Fibroblast of lung (primary cell): ENCODE data around the gene MT1X.

ENCODE experiments used
- EZH2 ChIP-seq: IDR thresholded peaks from 2 replicates; pipeline ENCODE4 v1.5.1; 2012; ENCODE audit warnings: low read length, control low read depth, mild to moderate bottlenecking; ENCODE audit errors: missing control alignments
- TF ChIP-seq, protein P1 (sequence below), 2 donors: IDR thresholded peaks in 1 of 2; conservative IDR thresholded peaks in 1 of 2; 1 replicate in 1 of 2; 2 replicates in 1 of 2; pipeline ENCODE4 v1.5.1; 2011 to 2012; ENCODE audit warnings: low read length in 2 of 2, control low read depth in 1 of 2, inconsistent platforms in 1 of 2, low read depth in 1 of 2, mild to moderate bottlenecking in 1 of 2

DNA sequence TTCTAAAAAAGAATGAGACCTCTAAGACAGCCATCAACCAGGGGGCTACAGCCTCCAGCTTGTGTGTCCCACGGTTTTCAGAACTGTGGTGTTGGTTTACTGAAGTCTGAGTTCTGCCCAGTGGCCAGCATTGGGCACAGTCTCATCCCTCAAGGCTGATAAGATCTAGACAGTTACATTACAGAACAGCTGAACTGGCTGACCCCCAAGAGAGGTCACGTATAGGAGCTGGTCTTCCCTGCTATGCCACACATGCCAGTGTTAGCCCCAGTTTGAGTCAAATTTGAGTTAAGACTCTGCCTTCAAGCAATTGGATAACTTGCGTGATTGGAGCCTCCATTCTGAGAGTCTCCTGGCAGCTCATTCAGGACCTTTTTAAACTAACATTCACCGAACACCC, 32.9 kb downstream of the MT1X start:
- TF ChIP-seq EZH2: no peak
- TF ChIP-seq, protein P1, sequence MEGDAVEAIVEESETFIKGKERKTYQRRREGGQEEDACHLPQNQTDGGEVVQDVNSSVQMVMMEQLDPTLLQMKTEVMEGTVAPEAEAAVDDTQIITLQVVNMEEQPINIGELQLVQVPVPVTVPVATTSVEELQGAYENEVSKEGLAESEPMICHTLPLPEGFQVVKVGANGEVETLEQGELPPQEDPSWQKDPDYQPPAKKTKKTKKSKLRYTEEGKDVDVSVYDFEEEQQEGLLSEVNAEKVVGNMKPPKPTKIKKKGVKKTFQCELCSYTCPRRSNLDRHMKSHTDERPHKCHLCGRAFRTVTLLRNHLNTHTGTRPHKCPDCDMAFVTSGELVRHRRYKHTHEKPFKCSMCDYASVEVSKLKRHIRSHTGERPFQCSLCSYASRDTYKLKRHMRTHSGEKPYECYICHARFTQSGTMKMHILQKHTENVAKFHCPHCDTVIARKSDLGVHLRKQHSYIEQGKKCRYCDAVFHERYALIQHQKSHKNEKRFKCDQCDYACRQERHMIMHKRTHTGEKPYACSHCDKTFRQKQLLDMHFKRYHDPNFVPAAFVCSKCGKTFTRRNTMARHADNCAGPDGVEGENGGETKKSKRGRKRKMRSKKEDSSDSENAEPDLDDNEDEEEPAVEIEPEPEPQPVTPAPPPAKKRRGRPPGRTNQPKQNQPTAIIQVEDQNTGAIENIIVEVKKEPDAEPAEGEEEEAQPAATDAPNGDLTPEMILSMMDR (conservative IDR thresholded peaks at IDR 0.05 in 1 of 2, IDR thresholded peaks at IDR 0.05 in 1 of 2; ENCODE audit: low read depth in 1 of 2, low read length in 2 of 2): no peak
